Brain microvascular endothelial cell (primary cell): Measurements from ENCODE around the gene TAB3.

Experiments
- DNase-seq: peaks from one replicate; pipeline ENCODE4 v3.0.0-alpha.2; 2020
- H3K27ac ChIP-seq: fragments of 250-450 bp; sonication (Bioruptor Pico); 2 replicates; pipeline ENCODE4 v1.5.1; 2020; ENCODE audit warnings: mild to moderate bottlenecking, moderate library complexity
- H3K27me3 ChIP-seq: fragments of 250-450 bp; sonication (Bioruptor Pico); replicated peaks from 2 replicates; pipeline ENCODE4 v1.5.1; 2020; ENCODE audit warnings: mild to moderate bottlenecking
- H3K36me3 ChIP-seq: fragments of 250-450 bp; sonication (Bioruptor Pico); replicated peaks from 2 replicates; pipeline ENCODE4 v1.5.1; 2020; ENCODE audit warnings: mild to moderate bottlenecking
- H3K4me3 ChIP-seq: 2 replicates; pipeline ENCODE4 v1.5.1; 2011; ENCODE audit warnings: low read depth, mild to moderate bottlenecking, control low read depth, low read length, moderate library complexity
- in situ Hi-C: cut with HindIII; loops from 2 replicates; pipeline ENCODE4 v1.10.0; 2017; ENCODE audit warnings: low sequenced_read_pairs, low pct_ligation_motif_present
- TF ChIP-seq, protein P1 (sequence below): IDR thresholded peaks from 2 replicates; pipeline ENCODE4 v1.5.1; 2011; ENCODE audit warnings: low read depth, mild to moderate bottlenecking, moderate library complexity, low read length, control low read depth, inconsistent platforms; ENCODE audit errors: missing control alignments

TAB3 gene

DNA sequence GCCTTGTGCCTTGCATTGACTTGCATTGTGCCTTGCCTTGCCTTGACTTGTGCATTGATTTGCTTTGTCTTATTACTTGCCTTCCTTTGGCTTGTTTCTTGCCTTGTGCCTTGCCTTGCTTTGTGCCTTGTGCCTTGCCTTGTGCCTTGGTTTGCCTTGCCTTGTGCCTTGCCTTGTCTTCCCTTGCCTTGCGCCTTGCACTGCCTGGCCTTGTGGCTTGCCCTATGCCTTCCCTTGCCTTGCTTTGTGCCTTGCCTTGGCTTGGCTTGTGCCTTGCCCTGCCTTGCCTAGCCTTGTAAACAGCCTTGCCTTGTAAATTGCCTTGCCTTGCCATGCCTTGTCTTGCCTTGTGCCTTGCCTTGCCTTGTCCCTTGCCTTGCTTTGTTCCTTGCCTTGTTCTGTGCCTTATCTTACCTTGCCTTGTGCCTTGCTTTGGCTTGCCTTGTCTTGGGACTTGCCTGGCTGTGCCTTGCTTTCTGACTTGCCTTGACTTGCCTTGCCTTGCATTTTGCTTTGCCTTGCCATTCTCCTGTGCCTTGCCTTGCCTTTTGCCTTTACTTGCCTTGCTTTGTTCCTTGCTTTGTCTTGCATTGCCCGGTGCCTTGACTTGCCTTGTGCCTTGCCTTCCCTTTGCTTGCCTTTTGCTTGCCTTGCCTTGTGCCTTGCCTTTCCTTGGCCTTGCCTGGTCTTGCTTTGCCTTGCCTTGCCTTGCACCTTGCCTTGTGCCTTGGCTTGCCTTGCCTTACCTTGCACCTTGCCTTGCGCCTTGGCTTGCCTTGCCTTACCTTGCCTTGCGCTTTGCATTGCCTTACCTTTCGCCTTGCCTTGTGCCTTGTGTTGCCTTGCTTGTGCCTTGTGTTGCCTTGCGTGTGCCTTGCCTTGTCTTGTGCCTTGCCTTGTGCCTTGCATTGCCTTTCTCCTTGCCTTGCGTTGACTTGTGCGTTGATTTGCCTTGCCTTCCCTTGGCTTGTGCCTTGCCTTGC lies 97.5 kb downstream of the TAB3 start:
- TF ChIP-seq, protein P1, sequence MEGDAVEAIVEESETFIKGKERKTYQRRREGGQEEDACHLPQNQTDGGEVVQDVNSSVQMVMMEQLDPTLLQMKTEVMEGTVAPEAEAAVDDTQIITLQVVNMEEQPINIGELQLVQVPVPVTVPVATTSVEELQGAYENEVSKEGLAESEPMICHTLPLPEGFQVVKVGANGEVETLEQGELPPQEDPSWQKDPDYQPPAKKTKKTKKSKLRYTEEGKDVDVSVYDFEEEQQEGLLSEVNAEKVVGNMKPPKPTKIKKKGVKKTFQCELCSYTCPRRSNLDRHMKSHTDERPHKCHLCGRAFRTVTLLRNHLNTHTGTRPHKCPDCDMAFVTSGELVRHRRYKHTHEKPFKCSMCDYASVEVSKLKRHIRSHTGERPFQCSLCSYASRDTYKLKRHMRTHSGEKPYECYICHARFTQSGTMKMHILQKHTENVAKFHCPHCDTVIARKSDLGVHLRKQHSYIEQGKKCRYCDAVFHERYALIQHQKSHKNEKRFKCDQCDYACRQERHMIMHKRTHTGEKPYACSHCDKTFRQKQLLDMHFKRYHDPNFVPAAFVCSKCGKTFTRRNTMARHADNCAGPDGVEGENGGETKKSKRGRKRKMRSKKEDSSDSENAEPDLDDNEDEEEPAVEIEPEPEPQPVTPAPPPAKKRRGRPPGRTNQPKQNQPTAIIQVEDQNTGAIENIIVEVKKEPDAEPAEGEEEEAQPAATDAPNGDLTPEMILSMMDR, result no peak
- no peaks in the 10 kb centered on the region for H3K27me3 ChIP-seq
- DNase-seq, result no peak

DNA sequence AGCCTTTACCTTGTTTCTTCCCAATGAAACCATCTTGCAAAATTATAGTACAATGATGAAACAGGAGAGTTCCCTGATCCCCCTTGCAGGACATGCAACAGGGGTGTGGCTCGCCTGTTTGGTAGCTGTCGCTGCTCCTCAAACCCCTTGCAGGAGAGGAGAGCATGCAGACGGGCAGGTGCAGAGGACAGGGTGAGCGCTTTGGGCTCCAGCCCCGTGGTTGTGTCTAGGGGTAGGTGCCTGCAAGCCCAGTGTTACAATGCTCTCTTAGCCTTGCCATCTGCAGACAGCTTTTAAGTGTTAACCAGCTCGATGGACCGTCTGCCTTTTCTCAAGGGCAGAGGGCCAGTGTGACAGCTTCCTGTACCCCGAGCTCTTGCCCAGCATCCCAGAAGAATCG lies 102.0 kb downstream of the TAB3 start:
- no peaks in the 10 kb centered on the region for H3K36me3 ChIP-seq
- H3K4me3 ChIP-seq, result no peak overlapping the region
- H3K27ac ChIP-seq, result no peak overlapping the region
- in situ Hi-C loops, result no loop called here
- no peak for DNase-seq
- no peaks in the 10 kb centered on the region for H3K27me3 ChIP-seq
- TF ChIP-seq, protein P1, result no peak

More for the DNA sequence above, 97.5 kb downstream of the TAB3 start:
- Histone ChIP-seq H3K27ac (no peak overlapping the region), H3K36me3 (no peaks in the 10 kb centered on the region), H3K4me3 (no peak overlapping the region)
- in situ Hi-C loops, result no loop called here

DNA sequence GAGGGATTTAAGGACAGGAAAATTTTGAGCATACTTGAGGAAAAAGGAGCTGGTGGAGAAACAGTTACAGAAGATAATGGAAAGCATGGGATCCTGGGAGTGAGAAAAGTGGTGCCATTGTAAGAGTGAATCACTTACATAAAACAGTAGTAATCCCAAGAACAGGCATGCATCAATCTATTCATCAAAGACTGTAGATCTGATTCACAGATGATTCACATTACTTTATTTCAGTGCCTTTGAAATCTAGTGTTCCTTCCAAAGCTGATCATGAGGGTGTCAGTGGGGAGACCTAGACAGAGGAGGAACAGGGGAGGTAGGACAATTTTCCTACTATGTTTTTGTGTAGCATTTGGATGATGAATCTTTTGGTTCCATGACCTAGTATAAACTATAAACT lies 102.7 kb downstream of the TAB3 start:
- in situ Hi-C loops, result no loop called here
- Histone ChIP-seq H3K4me3 (no peak overlapping the region), H3K27me3 (no peaks in the 10 kb centered on the region), H3K36me3 (no peaks in the 10 kb centered on the region), H3K27ac (no peak overlapping the region)
- DNase-seq, result no peak
- TF ChIP-seq, protein P1, result no peak

DNA sequence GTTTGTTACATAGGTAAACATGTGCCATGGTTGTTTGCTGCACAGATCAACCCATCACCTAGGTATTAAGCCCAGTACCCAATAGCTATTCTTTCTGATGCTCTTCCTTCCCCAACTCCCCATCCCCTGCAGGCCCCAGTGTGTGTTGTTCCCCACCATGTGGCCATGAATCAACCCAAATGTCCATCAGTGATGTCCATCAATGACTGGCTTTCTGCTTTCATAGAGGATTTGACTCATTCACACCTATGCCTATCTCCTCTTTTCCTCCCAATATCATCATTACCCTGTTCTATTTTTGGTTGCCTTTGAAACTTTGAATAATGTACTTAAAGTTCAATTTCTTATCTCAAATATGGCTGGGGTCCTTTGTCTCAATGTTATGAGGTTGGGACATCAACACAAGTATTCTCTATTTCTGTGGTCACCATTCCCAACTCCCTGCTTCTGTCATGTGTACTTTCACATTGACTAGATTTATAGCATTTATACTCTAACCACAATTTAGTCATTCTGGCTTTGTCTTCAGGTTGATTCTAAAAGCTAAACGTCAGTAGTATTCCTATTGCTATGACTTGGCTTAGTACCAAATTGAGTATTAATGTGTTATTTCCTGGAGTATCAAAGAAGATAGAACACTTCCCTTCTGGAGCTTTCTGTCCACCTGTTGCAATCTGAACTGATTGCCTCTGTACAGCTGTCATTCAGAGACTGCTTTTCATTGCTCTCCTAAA lies 107.2 kb downstream of the TAB3 start:
- Histone ChIP-seq H3K4me3 (no peak overlapping the region), H3K27ac (no peak overlapping the region), H3K27me3 (no peaks in the 10 kb centered on the region), H3K36me3 (no peaks in the 10 kb centered on the region)
- no peak for DNase-seq
- in situ Hi-C loops, result no loop called here
- TF ChIP-seq, protein P1, result no peak

DNA sequence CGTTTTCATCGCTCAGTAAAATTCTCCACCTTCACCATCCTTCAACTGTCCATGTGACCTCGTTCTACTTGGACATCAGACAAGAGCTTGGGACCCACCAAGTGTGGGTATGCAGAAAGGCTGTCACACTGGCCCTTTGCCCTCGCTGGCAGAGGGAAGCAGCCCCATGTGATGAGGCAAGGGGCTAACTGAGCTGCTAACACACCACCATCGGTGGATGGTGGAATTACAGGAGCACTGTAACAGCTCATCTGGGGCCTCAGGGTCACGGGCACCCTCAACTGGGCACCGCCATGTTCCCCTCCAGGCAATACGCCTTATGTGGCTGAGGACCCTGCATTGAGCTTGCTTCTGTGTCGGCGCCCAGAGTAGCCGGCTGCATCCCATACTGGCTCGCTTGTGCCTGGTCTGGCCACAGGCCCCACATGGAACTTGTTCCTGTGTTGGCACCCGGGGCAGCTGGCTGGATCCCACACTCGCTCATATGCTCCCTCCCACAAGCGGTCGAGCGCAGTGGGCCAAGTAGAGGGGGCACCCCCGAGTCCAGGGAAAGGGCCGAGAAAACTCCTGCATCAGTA lies 109.5 kb downstream of the TAB3 start:
- no peaks in the 10 kb centered on the region for H3K36me3 ChIP-seq
- no peak for DNase-seq
- H3K27me3 ChIP-seq, result no peaks in the 10 kb centered on the region
- H3K4me3 ChIP-seq, result no peak overlapping the region
- in situ Hi-C loops, result no loop called here
- H3K27ac ChIP-seq, result no peak overlapping the region
- TF ChIP-seq, protein P1, result no peak
